Smooth muscle cell (in vitro differentiated cells): ENCODE measurements around the gene MAP1B. TPM values are rescaled to one million over a fixed set of nuclear protein-coding genes. Genes with fewer than 3 reads are reported as not detected.

ENCODE experiments used
- DNase-seq: peaks from one replicate; lab custom pipeline; 2025; ENCODE audit not compliant: unreplicated experiment; lab: John Stamatoyannopoulos, UW
- H2AFZ ChIP-seq: fragments of 200-600 bp; sonication (generic); 2 replicates; pipeline ENCODE4 v1.6.0; 2016; ENCODE audit warnings: antibody characterized with exemption, low read depth, mild to moderate bottlenecking
- H3F3A ChIP-seq: fragments of 200-600 bp; sonication (generic); 2 replicates; pipeline ENCODE4 v1.6.0; 2017; ENCODE audit warnings: antibody characterized with exemption, low read depth
- H3K27ac ChIP-seq: fragments of 200-600 bp; sonication (generic); 2 replicates; pipeline ENCODE4 v1.5.1; 2016; ENCODE audit warnings: low read depth, mild to moderate bottlenecking
- H3K27me3 ChIP-seq: fragments of 200-600 bp; sonication (generic); 2 replicates; pipeline ENCODE4 v1.6.1; 2016; ENCODE audit warnings: low read depth, mild to moderate bottlenecking
- H3K36me3 ChIP-seq: fragments of 200-600 bp; sonication (generic); 2 replicates; pipeline ENCODE4 v1.5.1; 2016; ENCODE audit warnings: low read depth
- H3K4me1 ChIP-seq: fragments of 200-600 bp; sonication (generic); 2 replicates; pipeline ENCODE4 v1.5.1; 2016; ENCODE audit warnings: low read depth
- H3K4me2 ChIP-seq: fragments of 200-600 bp; sonication (generic); 2 replicates; pipeline ENCODE4 v1.6.0; 2016; ENCODE audit warnings: mild to moderate bottlenecking
- H3K4me3 ChIP-seq: fragments of 200-600 bp; sonication (generic); 2 replicates; pipeline ENCODE4 v1.5.1; 2016; ENCODE audit warnings: mild to moderate bottlenecking
- H3K79me2 ChIP-seq: fragments of 200-600 bp; sonication (generic); 2 replicates; pipeline ENCODE4 v1.6.0; 2016; ENCODE audit warnings: low read depth, mild to moderate bottlenecking
- H3K9ac ChIP-seq: fragments of 200-600 bp; sonication (generic); 2 replicates; pipeline ENCODE4 v1.6.0; 2016; ENCODE audit warnings: low read depth
- H3K9me3 ChIP-seq: fragments of 200-600 bp; sonication (generic); replicated peaks from 2 replicates; pipeline ENCODE4 v1.5.1; 2016; ENCODE audit warnings: low read depth
- H4K20me1 ChIP-seq: fragments of 200-600 bp; sonication (generic); 2 replicates; pipeline ENCODE4 v1.6.0; 2016; ENCODE audit warnings: low read depth
- WGBS: methylation state at CpG from one replicate; pipeline ENCODE4 v1.1.7; 2016; ENCODE audit warnings: low lambda C conversion rate; 5-methylcytosine and 5-hydroxymethylcytosine counted together
- polyA plus RNA-seq: library from polyadenylated mRNA; unstranded; fragments of >200 nt; fragmentation: Nextera tagmentation; extraction: Ambion mirVana; gene quantifications from 2 replicates; pipeline ENCODE4 v1.2.1, GENCODE V29; 2016
- total RNA-seq: library from RNA; depleted of rRNA; stranded (reverse); fragments of >200 nt; gene quantifications from 2 replicates; pipeline ENCODE4 v1.2.3, GENCODE V29; 2014
- TF ChIP-seq, protein P1 (sequence below): fragments of 200-600 bp; sonication (generic); IDR thresholded peaks from 2 replicates; pipeline ENCODE4 v1.5.1; 2017; ENCODE audit warnings: borderline replicate concordance, mild to moderate bottlenecking, antibody characterized with exemption; ENCODE audit not compliant: insufficient read depth, poor library complexity, severe bottlenecking

MAP1B gene
- total and polyA plus RNA-seq, 2 experiments from 2014 or later: 111 to 143 TPM

DNA sequence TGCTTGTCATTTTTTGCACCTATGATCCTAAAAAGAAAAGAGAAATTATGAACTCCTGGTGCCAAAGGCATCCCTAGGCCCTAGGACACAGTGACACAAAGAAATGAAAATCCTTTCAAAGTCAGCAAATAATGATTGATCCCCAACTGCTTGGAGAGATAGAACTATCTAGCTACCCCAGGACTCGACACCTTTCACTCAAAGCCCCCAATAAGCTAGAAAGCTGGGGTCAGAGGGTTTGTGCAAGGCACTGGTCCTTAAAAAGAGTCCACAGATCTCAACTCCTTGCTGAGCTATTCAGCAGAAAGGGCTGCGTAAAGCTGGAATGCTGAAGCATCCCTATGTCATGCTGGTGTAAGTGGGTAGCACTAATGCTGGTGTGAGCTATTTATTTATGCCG is 31.8 kb upstream of the MAP1B start:
- Histone ChIP-seq H3K9ac (no peak overlapping the region), H3K27me3 (no peaks in the 10 kb centered on the region), H3K4me1 (peaks cover 5% of the 10 kb centered on the region), H3K79me2 (no peaks in the 10 kb centered on the region), H3F3A (no peaks in the 10 kb centered on the region), H3K4me3 (no peak overlapping the region), H3K27ac (no peak overlapping the region), H4K20me1 (no peaks in the 10 kb centered on the region), H3K36me3 (no peaks in the 10 kb centered on the region), H3K9me3 (no peaks in the 10 kb centered on the region), H2AFZ (no peak overlapping the region), H3K4me2 (no peak overlapping the region)
- DNase-seq: no peak
- 78% methylated on average over 3 of the region's 3 CpGs for WGBS
- TF ChIP-seq, protein P1, sequence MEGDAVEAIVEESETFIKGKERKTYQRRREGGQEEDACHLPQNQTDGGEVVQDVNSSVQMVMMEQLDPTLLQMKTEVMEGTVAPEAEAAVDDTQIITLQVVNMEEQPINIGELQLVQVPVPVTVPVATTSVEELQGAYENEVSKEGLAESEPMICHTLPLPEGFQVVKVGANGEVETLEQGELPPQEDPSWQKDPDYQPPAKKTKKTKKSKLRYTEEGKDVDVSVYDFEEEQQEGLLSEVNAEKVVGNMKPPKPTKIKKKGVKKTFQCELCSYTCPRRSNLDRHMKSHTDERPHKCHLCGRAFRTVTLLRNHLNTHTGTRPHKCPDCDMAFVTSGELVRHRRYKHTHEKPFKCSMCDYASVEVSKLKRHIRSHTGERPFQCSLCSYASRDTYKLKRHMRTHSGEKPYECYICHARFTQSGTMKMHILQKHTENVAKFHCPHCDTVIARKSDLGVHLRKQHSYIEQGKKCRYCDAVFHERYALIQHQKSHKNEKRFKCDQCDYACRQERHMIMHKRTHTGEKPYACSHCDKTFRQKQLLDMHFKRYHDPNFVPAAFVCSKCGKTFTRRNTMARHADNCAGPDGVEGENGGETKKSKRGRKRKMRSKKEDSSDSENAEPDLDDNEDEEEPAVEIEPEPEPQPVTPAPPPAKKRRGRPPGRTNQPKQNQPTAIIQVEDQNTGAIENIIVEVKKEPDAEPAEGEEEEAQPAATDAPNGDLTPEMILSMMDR: no peak

DNA sequence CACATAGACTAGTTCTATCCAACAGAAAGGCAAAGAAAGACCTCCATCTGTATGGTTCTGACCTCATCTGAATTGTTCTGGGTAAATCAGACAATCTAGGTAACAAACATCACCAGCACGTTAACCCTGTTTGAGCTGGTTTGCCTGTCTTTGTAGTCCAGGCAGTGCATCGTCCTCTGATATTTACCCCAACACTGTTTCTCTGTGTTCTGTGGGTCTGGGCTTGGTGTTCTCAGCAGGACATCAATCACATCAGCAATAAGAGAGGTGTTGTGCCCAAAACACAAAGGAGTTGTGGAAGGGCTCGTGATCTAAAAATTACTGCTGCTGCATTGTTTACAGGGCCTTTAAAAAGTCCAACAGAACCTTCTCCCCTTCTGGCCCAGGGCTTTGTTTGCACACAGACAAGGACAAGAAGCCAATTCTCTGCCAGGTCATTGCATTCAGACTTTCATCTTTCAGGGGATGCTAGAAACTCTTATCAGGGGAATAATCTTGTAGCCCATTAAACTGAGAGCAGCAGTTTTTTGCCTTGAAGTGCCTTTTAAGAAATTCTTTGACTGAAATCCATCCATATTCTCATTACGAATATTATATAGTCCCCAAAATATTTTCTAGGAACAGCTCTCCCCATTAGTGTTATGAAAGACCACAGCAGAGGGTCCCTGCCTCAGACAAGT is 30.5 kb upstream of the MAP1B start:
- no peaks in the 10 kb centered on the region for H3K79me2 ChIP-seq
- DNase-seq: no peak
- WGBS: 54% methylated on average over 4 of the region's 4 CpGs
- no peaks in the 10 kb centered on the region for H3K36me3 ChIP-seq
- TF ChIP-seq, protein P1: no peak
- no peak overlapping the region for H3K4me3 ChIP-seq
- H3K4me1 ChIP-seq: peaks cover 5% of the 10 kb centered on the region
- H3K27ac ChIP-seq: no peak overlapping the region
- H3K9me3 ChIP-seq: no peaks in the 10 kb centered on the region
- H3K9ac ChIP-seq: no peak overlapping the region
- H2AFZ ChIP-seq: no peak overlapping the region
- no peaks in the 10 kb centered on the region for H3K27me3 ChIP-seq
- no peak overlapping the region for H3K4me2 ChIP-seq
- H4K20me1 ChIP-seq: no peaks in the 10 kb centered on the region
- no peaks in the 10 kb centered on the region for H3F3A ChIP-seq

DNA sequence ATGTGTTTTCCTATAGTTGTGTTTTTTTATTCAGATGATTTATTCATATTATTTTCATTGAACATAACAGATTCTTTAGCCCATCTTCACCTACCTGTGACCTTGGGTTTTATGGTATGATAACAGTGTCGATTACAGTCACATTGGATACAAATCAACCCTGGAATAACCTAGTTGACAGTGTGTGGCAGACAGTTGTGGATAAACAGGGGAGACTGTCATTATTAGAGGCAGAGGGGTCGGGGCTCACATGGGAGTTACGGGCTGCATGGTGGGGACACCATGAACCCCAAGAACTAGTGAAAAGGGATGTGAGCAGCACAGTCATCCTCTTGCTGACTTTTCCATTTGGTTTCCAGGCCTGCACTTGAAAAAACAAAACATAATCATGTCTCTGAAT is 29.9 kb upstream of the MAP1B start:
- H3K4me3 ChIP-seq: no peak overlapping the region

More for the DNA sequence above, 29.9 kb upstream of the MAP1B start:
- no peak overlapping the region for H3K4me2 ChIP-seq
- H4K20me1 ChIP-seq: no peaks in the 10 kb centered on the region
- 94% methylated on average over 3 of the region's 3 CpGs for WGBS
- DNase-seq: no peak
- H3K36me3 ChIP-seq: no peaks in the 10 kb centered on the region
- no peak overlapping the region for H3K9ac ChIP-seq
- no peak overlapping the region for H3K27ac ChIP-seq
- H3K79me2 ChIP-seq: no peaks in the 10 kb centered on the region
- H3K9me3 ChIP-seq: no peaks in the 10 kb centered on the region
- H3K4me1 ChIP-seq: peaks cover 5% of the 10 kb centered on the region
- H2AFZ ChIP-seq: no peak overlapping the region
- no peaks in the 10 kb centered on the region for H3K27me3 ChIP-seq
- H3F3A ChIP-seq: no peaks in the 10 kb centered on the region
- TF ChIP-seq, protein P1: no peak
